Transverse colon (tissue), 4 donors: ENCODE results near the gene NBEAL1. TPM values are rescaled to one million over a fixed set of nuclear protein-coding genes. Genes with fewer than 3 reads are reported as not detected.
A peak's percentile ranks its signal among the peaks of the same experiment; 100 is the strongest.

Experiments
- DNase-seq: peaks from one replicate; pipeline ENCODE4 v3.0.0-alpha.2; 2019
- H3K27ac ChIP-seq, 4 donors: fragments of 200-600 bp; sonication (generic); 2 replicates each; pipeline ENCODE4 v1.5.1; 2016 to 2018; ENCODE audit warnings: inconsistent platforms in 4 of 4
- H3K27me3 ChIP-seq: fragments of 200-600 bp; sonication (generic); 2 replicates; pipeline ENCODE4 v1.5.1; 2017; ENCODE audit warnings: inconsistent platforms
- H3K36me3 ChIP-seq, 4 donors: fragments of 200-600 bp; sonication (generic); 2 replicates each; pipeline ENCODE4 v1.5.1; 2017 to 2019; ENCODE audit warnings: inconsistent platforms in 4 of 4
- H3K4me1 ChIP-seq, 4 donors: fragments of 200-600 bp; sonication (generic); 2 replicates each; pipeline ENCODE4 v1.5.1; 2017 to 2020; ENCODE audit warnings: inconsistent platforms in 4 of 4
- H3K4me3 ChIP-seq, 4 donors: fragments of 200-600 bp; sonication (generic); 1 replicate in 1 of 4; 2 replicates in 3 of 4; pipeline versions ENCODE4 v1.5.1 to v1.6.1; 2017 to 2019; ENCODE audit warnings: inconsistent platforms in 4 of 4
- H3K9me3 ChIP-seq, 2 donors: fragments of 200-600 bp; sonication (generic); 2 replicates each; pipeline ENCODE4 v1.5.1; 2017 to 2019; ENCODE audit warnings: inconsistent platforms in 2 of 2
- EP300 ChIP-seq: sonication (generic); formaldehyde crosslinking; IDR thresholded peaks from one replicate; pipeline ENCODE4 v1.6.1; 2017; ENCODE audit warnings: antibody characterized with exemption, low read depth
- POLR2A ChIP-seq: fragments of 450-650 bp; IDR thresholded peaks from one replicate; pipeline ENCODE4 v1.6.1; 2016; ENCODE audit warnings: antibody characterized with exemption, mild to moderate bottlenecking, moderate library complexity
- POLR2AphosphoS5 ChIP-seq, 3 donors: sonication (generic); formaldehyde crosslinking; IDR thresholded peaks; one replicate each; pipeline ENCODE4 v1.6.1; 2016; ENCODE audit warnings: antibody characterized with exemption in 3 of 3
- WGBS, 2 donors: methylation state at CpG; one replicate each; pipeline ENCODE4 v1.1.5; 2018; ENCODE audit warnings: low coverage in 1 of 2; 5-methylcytosine and 5-hydroxymethylcytosine counted together
- in situ Hi-C, 4 donors: fragments of 200-750 bp; cut with MboI; loops; one replicate each; pipeline versions ENCODE4 v1.15.0 to v1.15.1; 2017; ENCODE audit warnings: low sequenced_read_pairs in 3 of 4, low pct_ligation_motif_present in 1 of 4, low pct_unique_long_range_greater_than_20kb in 1 of 4
- intact Hi-C: fragments of 100-400 bp; cut with DNase I; formaldehyde crosslinking; loops from one replicate; pipeline ENCODE4 v1.15.1; 2023; ENCODE audit warnings: low total_unique reads
- total RNA-seq, 4 donors: library from RNA; depleted of rRNA; stranded (reverse); fragments of >200 nt; gene quantifications; one replicate each; pipeline ENCODE4 v1.1.0, GENCODE V29; 2016
- TF ChIP-seq, protein P1 (sequence below), 5 experiments: fragments of 200-600 bp in 3 of 5; fragments of 450-650 bp in 2 of 5; sonication (generic) in 3 of 5; IDR thresholded peaks; 1 replicate in 2 of 5; 2 replicates in 3 of 5; pipeline ENCODE4 v1.5.1; 2016 to 2017; ENCODE audit warnings: antibody characterized with exemption in 5 of 5, inconsistent platforms in 3 of 5, mild to moderate bottlenecking in 2 of 5, moderate library complexity in 1 of 5

Gene NBEAL1
- total RNA-seq, 4 donors from 2014 or later, result 59.1 to 287 (median 154) TPM

DNA sequence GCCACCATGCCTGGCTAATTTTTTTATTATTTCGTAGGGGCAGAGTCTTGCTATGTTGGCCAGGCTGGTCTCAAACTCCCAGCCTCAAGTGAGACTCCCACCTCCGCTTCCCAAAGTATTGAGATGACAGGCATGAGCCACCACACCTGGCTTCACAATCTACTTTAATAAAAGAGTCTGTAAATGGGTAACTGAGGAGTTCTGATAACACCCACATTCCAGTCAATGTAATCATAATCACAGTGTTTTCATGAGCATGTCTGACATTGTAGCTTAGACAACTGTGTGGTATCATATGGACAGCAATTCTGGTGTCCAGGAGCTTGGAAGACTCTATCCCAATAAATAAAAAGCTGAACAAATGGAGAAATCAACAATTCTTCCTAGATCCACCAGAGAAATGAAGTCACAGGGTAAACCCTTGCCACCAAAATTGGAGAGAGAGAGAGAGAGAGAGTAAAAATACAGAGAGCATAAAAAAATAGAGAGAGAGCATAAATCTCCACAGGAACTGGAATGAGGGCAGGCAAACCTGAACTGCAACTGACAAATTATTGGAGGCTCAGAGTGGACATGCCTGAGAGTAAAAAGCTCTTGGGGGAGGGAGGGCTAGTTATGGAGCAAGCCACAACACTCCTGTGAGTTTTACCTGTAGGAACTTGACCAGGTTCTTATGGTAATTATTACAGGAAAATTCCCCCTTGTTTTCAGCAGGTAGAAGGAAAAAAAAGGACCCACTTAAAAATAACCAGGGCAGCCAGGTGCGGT is 12.4 kb upstream of the NBEAL1 start:
- intact Hi-C loops, result no loop called here
- DNase-seq, result no peak
- no peak overlapping the region for H3K4me3 ChIP-seq

DNA sequence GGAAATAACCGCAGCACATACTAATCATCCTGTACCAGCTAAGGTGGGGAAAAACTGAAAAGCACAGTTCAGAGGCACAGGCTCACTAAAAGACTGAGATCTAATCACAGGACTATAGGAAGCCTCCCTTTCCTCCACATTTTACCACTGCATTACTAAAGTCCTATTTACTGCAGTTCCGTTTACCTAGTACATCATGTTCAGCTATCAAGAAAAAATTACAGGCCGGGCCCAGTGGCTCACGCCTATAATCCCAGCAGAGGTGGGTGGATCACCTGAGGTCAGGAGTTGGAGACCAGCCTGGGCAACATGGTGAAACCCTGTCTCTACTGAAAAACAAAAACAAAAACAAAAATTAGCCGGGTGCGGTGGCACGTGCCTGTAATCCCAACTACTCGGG is 11.0 kb upstream of the NBEAL1 start:
- Histone ChIP-seq H3K4me1 (peaks cover 0 to 9% (median 0%) of the 10 kb centered on the region in 4 donors), H3K27me3 (no peaks in the 10 kb centered on the region), H3K4me3 (no peak overlapping the region), H3K36me3 (no peaks in the 10 kb centered on the region), H3K9me3 (no peaks in the 10 kb centered on the region), H3K27ac (no peak overlapping the region)
- TF ChIP-seq POLR2AphosphoS5 (IDR thresholded peaks at IDR 0.05), result no peak
- TF ChIP-seq, protein P1, sequence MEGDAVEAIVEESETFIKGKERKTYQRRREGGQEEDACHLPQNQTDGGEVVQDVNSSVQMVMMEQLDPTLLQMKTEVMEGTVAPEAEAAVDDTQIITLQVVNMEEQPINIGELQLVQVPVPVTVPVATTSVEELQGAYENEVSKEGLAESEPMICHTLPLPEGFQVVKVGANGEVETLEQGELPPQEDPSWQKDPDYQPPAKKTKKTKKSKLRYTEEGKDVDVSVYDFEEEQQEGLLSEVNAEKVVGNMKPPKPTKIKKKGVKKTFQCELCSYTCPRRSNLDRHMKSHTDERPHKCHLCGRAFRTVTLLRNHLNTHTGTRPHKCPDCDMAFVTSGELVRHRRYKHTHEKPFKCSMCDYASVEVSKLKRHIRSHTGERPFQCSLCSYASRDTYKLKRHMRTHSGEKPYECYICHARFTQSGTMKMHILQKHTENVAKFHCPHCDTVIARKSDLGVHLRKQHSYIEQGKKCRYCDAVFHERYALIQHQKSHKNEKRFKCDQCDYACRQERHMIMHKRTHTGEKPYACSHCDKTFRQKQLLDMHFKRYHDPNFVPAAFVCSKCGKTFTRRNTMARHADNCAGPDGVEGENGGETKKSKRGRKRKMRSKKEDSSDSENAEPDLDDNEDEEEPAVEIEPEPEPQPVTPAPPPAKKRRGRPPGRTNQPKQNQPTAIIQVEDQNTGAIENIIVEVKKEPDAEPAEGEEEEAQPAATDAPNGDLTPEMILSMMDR (IDR thresholded peaks at IDR 0.05), result no peak
- no peak for TF ChIP-seq POLR2A
- no peak for TF ChIP-seq EP300
- 73 to 83% methylated on average over 7 to 8 of the region's 8 CpGs for WGBS, 2 donors
- in situ Hi-C loops, result no loop called here
- intact Hi-C loops, result no loop called here
- no peak for DNase-seq

More for the DNA sequence above, 12.4 kb upstream of the NBEAL1 start:
- H3K9me3 ChIP-seq, result no peaks in the 10 kb centered on the region
- 83 to 89% methylated on average over 1 to 3 of the region's 3 CpGs for WGBS, 2 donors
- H3K4me1 ChIP-seq, result peaks cover 0 to 9% (median 0%) of the 10 kb centered on the region in 4 donors
- H3K27me3 ChIP-seq, result no peaks in the 10 kb centered on the region
- TF ChIP-seq EP300 (no peak), POLR2A (no peak), POLR2AphosphoS5 (IDR thresholded peaks at IDR 0.05) (no peak)
- TF ChIP-seq, protein P1 (IDR thresholded peaks at IDR 0.05), result no peak
- H3K36me3 ChIP-seq, result no peaks in the 10 kb centered on the region
- H3K27ac ChIP-seq, result peak overlapping the region in 2 of 4 donors; percentile 29 to 47
- in situ Hi-C loops, result no loop called here

DNA sequence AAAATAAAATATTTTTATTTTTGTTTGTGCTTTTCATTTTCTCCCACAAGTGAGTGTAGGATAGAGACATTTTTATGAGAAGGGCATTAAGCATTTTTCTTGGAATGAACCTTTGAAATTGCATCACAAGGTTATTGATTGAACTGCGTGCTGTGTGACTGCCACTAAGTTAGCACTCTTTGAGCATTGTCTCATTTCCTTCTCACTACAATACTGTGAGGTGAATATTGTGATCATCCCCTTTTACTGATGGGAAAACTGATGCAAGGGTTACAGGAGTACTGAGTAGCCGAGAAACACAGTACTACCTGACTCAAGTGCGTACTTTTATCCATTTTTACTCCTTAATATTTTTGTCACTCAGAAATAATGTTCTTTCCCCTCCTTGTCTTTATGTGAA is 2.0 kb downstream of the NBEAL1 start:
- no peaks in the 10 kb centered on the region for H3K9me3 ChIP-seq
- H3K4me1 ChIP-seq, result peaks cover 7 to 72% (median 43%) of the 10 kb centered on the region in 4 donors
- TF ChIP-seq EP300 (no peak), POLR2A (no peak), POLR2AphosphoS5 (IDR thresholded peaks at IDR 0.05) (peak in 1 of 3 donors; percentile 29)
- no peak for DNase-seq
- H3K27ac ChIP-seq, result peak overlapping the region; percentile 96 to 98 (median 96)
- no peaks in the 10 kb centered on the region for H3K27me3 ChIP-seq
- intact Hi-C loops (no loop called here), in situ Hi-C loops (no loop called here)
- H3K36me3 ChIP-seq, result no peaks in the 10 kb centered on the region
- peak overlapping the region in 3 of 4 donors; percentile 16 to 91 (median 84) for H3K4me3 ChIP-seq
- WGBS, 2 donors, result 40 to 42% methylated on average over 3 of the region's 3 CpGs

DNA sequence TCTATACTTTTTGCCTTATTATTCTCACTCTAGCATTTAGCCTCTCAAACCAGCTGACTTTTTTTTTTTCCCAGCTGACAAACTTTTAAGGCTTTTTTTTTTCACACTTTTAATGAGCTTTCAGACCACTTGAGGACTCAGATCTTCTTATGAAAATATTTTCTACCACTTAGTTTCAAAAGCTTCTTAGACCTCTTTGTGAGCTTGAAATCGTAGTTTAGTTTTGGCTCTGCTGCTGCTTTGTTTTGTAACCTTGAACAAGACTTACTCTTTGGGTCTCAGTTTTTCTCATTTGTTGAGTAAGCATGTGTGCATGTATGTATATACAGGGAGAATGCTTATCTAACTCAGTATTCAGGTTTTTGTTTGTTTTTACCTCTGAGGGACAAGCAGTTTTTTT is 3.5 kb downstream of the NBEAL1 start:
- intact Hi-C loops (no loop called here), in situ Hi-C loops (no loop called here)
- H3K9me3 ChIP-seq, result no peaks in the 10 kb centered on the region
- DNase-seq, result no peak
- H3K36me3 ChIP-seq, result no peaks in the 10 kb centered on the region
- H3K4me3 ChIP-seq, result peak overlapping the region in 3 of 4 donors; percentile 16 to 91 (median 84)
- H3K4me1 ChIP-seq, result peaks cover 7 to 84% (median 51%) of the 10 kb centered on the region in 4 donors
- H3K27ac ChIP-seq, result peak overlapping the region; percentile 11 to 97 (median 71)
- 0 to 11% methylated on average over 1 of the region's 1 CpG for WGBS, 2 donors
- TF ChIP-seq POLR2AphosphoS5 (IDR thresholded peaks at IDR 0.05), result no peak
- TF ChIP-seq, protein P1 (IDR thresholded peaks at IDR 0.05), result no peak
- no peak for TF ChIP-seq EP300
- TF ChIP-seq POLR2A, result no peak
- no peaks in the 10 kb centered on the region for H3K27me3 ChIP-seq
